Stimulated activated CD8-positive, alpha-beta memory T cell treated with anti-CD3 and anti-CD28 coated beads, Interleukin-12 subunit alpha, Interleukin-12 subunit beta, amount 100 ng/mL, for 24 hours (primary cell): ENCODE measurements around the gene SH3YL1.

Experiments
- DNase-seq: peaks from one replicate; pipeline ENCODE4 v3.0.0-alpha.2; 2020; ENCODE audit errors: extremely low read depth

SH3YL1 gene

GRCh38 chr2:282371-283263 is 18.8 kb upstream of the SH3YL1 start:
- DNase-seq: no peak

- no peak for DNase-seq
Measured at GRCh38 chr2:281381-281780, 17.5 kb upstream of the SH3YL1 start.

- no peak for DNase-seq
Measured at GRCh38 chr2:280650-281110, 16.8 kb upstream of the SH3YL1 start.

GRCh38 chr2:279956-280649 is 16.3 kb upstream of the SH3YL1 start:
- no peak for DNase-seq

GRCh38 chr2:279366-279765 is 15.5 kb upstream of the SH3YL1 start:
- DNase-seq: no peak

GRCh38 chr2:278927-279320 is 15.1 kb upstream of the SH3YL1 start:
- DNase-seq: no peak

- DNase-seq: no peak
Measured at GRCh38 chr2:278312-278926, 14.6 kb upstream of the SH3YL1 start.

GRCh38 chr2:275466-275865 is 11.6 kb upstream of the SH3YL1 start:
- DNase-seq: no peak

GRCh38 chr2:274503-274902 is 10.7 kb upstream of the SH3YL1 start:
- no peak for DNase-seq

- no peak for DNase-seq
Measured at GRCh38 chr2:273333-273732, 9.5 kb upstream of the SH3YL1 start.

- DNase-seq: no peak
Measured at GRCh38 chr2:271917-272316, 8.1 kb upstream of the SH3YL1 start.

- DNase-seq: no peak
Measured at GRCh38 chr2:270861-271260, 7.0 kb upstream of the SH3YL1 start.

- DNase-seq: no peak
Measured at GRCh38 chr2:269356-270030, 5.7 kb upstream of the SH3YL1 start.

GRCh38 chr2:268323-268722 is 4.5 kb upstream of the SH3YL1 start:
- DNase-seq: no peak

GRCh38 chr2:264493-265468 is 949 bp upstream of the SH3YL1 start, which contains the start of gene ACP1:
Gene ACP1 (plus strand): TSS chr2:264947. CDS start chr2:264965, 18 bp downstream.
- DNase-seq: peak; percentile 82

GRCh38 chr2:263022-263738 is 652 bp downstream of the SH3YL1 start:
- DNase-seq: no peak

GRCh38 chr2:262117-262516 is 1.7 kb downstream of the SH3YL1 start:
- DNase-seq: no peak

GRCh38 chr2:260507-261161 is 3.2 kb downstream of the SH3YL1 start:
- no peak for DNase-seq

- no peak for DNase-seq
Measured at GRCh38 chr2:259789-260331, 4.0 kb downstream of the SH3YL1 start.
